Measurements from ENCODE around the gene KIRREL2.

GRCh38 chr19:35903550-35904179 lies 47.0 kb downstream of the KIRREL2 start:
- TF ChIP-seq, protein P1, sequence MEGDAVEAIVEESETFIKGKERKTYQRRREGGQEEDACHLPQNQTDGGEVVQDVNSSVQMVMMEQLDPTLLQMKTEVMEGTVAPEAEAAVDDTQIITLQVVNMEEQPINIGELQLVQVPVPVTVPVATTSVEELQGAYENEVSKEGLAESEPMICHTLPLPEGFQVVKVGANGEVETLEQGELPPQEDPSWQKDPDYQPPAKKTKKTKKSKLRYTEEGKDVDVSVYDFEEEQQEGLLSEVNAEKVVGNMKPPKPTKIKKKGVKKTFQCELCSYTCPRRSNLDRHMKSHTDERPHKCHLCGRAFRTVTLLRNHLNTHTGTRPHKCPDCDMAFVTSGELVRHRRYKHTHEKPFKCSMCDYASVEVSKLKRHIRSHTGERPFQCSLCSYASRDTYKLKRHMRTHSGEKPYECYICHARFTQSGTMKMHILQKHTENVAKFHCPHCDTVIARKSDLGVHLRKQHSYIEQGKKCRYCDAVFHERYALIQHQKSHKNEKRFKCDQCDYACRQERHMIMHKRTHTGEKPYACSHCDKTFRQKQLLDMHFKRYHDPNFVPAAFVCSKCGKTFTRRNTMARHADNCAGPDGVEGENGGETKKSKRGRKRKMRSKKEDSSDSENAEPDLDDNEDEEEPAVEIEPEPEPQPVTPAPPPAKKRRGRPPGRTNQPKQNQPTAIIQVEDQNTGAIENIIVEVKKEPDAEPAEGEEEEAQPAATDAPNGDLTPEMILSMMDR (IDR thresholded peaks at IDR 0.05) = no peak
- TF ChIP-seq POLR2A (IDR thresholded peaks at IDR 0.05) (no peak), POLR2AphosphoS5 (IDR thresholded peaks at IDR 0.05; ENCODE audit: insufficient read depth in 1 of 2, low read depth in 1 of 2) (peak in 1 of 2 donors; percentile 74)

All from vagina (tissue), 2 donors.